Uterine smooth muscle cell (primary cell): ENCODE measurements around the gene ANKH. TPM values are rescaled to one million over a fixed set of nuclear protein-coding genes. Genes with fewer than 3 reads are reported as not detected.

Experiments used
- total RNA-seq: library from RNA; depleted of rRNA; stranded (reverse); fragments of >200 nt; gene quantifications from 2 replicates; pipeline ENCODE4 v1.2.3, GENCODE V29; 2014

Gene ANKH
- 11.1 and 16.1 TPM in 2 replicates for total RNA-seq

DNA sequence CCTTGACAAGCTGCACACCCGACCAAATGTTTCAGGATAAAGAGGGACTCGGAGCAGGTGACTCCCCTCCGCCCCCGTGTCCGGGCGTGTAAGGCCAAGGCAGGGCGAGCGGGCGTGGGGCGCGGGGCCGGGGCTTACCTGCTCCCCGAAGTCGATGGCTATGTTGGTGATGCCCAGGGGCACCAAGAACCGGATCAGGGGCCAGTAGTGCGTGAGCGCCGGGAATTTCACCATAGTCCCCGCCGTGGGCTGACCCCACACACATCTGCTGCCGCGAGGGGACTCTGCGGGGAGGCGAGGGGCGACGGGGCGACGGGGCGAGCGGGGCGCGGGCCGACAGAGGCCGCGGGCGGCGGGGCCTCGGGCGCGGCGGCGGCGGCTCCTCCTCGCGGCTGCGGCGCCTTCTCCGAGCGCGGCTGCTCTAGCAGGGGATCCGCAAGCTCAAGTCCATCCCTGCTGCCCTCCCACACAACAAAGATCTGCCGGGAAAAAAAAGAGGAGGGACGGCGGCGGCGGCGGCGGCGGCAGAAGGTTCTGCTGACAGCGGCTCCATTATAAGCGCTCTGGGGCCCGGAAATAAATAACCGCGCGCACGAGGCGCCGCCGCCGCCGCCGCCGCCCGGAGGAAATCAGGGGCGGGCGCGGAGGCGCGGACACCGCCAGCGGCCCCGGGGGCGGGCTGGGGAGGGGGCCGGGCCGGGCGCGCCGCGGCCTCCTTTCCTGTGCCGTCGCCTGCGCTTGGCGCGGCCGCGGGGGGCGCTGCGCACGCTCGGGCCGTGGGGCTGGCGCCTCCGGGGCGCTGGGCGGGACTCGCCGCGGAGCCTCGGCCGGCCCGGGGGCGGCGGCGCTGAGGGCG lies at the start of gene ANKH:
ANKH (minus strand) TSS at position 565 of the 856 bp plus-strand sequence; CDS start at position 234, 331 bp downstream.

GRCh38 chr5:14664270-14665100 lies 207.1 kb downstream of the ANKH start, which contains the start of gene OTULIN:
Gene OTULIN (plus strand): TSS chr5:14664718. CDS start chr5:14664826, 108 bp downstream.

Other genes with a start within 250 kb of the ANKH start
- gene OTULIN, start 207.1 kb downstream of the ANKH start, total RNA-seq, result 25.9 and 27.4 TPM in 2 replicates